Panc1 (cell line): ENCODE measurements around the gene FRMD8.

Source experiments
- POLR2AphosphoS5 ChIP-seq: IDR thresholded peaks from 2 replicates; pipeline ENCODE4 v1.6.1; 2012; ENCODE audit warnings: mild to moderate bottlenecking, low read depth, low read length, moderate library complexity
- SIN3A ChIP-seq: IDR thresholded peaks from 2 replicates; pipeline ENCODE4 v1.6.1; 2012; ENCODE audit warnings: low read depth, mild to moderate bottlenecking, low read length, moderate library complexity, borderline replicate concordance; ENCODE audit not compliant: insufficient read depth
- TF ChIP-seq, protein P1 (sequence below): fragments of 450-650 bp; IDR thresholded peaks from 2 replicates; pipeline ENCODE4 v1.5.1; 2017; ENCODE audit warnings: mild to moderate bottlenecking
- TF ChIP-seq, protein P2 (sequence below), 2 experiments: IDR thresholded peaks; 2 replicates each; pipeline ENCODE4 v1.6.1; 2011 to 2012; ENCODE audit warnings: low read depth in 2 of 2, control low read depth in 1 of 2, low read length in 1 of 2, mild to moderate bottlenecking in 1 of 2, moderate library complexity in 1 of 2; ENCODE audit not compliant: insufficient read depth in 1 of 2

DNA sequence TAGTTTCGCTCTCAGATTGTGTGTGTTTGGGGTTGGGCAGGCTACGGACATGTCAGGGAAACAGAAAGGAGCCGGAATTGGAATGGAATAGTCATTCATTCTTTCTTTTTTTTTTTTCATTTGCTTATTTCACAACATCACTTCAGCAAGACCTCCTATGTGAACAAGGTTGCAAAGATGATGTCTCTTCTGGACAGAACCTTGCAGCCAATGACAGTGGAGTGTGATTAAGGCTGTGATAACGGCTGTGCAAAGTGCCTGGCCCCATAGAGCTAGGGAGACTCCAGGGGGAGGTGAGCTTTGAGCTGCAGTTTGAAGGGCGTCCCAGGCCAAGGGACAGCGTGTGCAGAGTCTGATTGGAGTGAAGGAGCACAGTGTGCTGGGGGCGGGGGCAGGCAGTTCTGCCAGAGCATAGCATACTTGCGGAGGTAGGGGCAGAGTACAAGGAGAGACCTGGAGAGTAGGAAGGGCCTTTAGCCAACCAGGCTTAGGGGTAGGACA, 28.5 kb upstream of the FRMD8 start:
- TF ChIP-seq, protein P1, sequence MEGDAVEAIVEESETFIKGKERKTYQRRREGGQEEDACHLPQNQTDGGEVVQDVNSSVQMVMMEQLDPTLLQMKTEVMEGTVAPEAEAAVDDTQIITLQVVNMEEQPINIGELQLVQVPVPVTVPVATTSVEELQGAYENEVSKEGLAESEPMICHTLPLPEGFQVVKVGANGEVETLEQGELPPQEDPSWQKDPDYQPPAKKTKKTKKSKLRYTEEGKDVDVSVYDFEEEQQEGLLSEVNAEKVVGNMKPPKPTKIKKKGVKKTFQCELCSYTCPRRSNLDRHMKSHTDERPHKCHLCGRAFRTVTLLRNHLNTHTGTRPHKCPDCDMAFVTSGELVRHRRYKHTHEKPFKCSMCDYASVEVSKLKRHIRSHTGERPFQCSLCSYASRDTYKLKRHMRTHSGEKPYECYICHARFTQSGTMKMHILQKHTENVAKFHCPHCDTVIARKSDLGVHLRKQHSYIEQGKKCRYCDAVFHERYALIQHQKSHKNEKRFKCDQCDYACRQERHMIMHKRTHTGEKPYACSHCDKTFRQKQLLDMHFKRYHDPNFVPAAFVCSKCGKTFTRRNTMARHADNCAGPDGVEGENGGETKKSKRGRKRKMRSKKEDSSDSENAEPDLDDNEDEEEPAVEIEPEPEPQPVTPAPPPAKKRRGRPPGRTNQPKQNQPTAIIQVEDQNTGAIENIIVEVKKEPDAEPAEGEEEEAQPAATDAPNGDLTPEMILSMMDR, result no peak
- TF ChIP-seq POLR2AphosphoS5 (no peak), SIN3A (no peak)
- TF ChIP-seq, protein P2, sequence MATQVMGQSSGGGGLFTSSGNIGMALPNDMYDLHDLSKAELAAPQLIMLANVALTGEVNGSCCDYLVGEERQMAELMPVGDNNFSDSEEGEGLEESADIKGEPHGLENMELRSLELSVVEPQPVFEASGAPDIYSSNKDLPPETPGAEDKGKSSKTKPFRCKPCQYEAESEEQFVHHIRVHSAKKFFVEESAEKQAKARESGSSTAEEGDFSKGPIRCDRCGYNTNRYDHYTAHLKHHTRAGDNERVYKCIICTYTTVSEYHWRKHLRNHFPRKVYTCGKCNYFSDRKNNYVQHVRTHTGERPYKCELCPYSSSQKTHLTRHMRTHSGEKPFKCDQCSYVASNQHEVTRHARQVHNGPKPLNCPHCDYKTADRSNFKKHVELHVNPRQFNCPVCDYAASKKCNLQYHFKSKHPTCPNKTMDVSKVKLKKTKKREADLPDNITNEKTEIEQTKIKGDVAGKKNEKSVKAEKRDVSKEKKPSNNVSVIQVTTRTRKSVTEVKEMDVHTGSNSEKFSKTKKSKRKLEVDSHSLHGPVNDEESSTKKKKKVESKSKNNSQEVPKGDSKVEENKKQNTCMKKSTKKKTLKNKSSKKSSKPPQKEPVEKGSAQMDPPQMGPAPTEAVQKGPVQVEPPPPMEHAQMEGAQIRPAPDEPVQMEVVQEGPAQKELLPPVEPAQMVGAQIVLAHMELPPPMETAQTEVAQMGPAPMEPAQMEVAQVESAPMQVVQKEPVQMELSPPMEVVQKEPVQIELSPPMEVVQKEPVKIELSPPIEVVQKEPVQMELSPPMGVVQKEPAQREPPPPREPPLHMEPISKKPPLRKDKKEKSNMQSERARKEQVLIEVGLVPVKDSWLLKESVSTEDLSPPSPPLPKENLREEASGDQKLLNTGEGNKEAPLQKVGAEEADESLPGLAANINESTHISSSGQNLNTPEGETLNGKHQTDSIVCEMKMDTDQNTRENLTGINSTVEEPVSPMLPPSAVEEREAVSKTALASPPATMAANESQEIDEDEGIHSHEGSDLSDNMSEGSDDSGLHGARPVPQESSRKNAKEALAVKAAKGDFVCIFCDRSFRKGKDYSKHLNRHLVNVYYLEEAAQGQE (IDR thresholded peaks at IDR 0.05; ENCODE audit: insufficient read depth in 1 of 2, low read depth in 2 of 2, low read length in 1 of 2), result no peak
